Spleen (tissue), 7 donors: ENCODE results near the gene SMAD6.

Experiments used
- POLR2A ChIP-seq, 3 donors: fragments of 450-650 bp; IDR thresholded peaks; one replicate each; pipeline ENCODE4 v1.5.1; 2017; ENCODE audit warnings: antibody characterized with exemption in 3 of 3, mild to moderate bottlenecking in 1 of 3
- TF ChIP-seq, protein P1 (sequence below), 11 experiments: fragments of 200-600 bp in 7 of 11; fragments of 450-650 bp in 4 of 11; sonication (generic) in 4 of 11; IDR thresholded peaks in 8 of 11; conservative IDR thresholded peaks in 3 of 11; 1 replicate in 7 of 11; 2 replicates in 4 of 11; pipeline versions ENCODE4 v1.4.0 to v1.8.0; 2016 to 2021; ENCODE audit warnings: antibody characterized with exemption in 11 of 11, inconsistent platforms in 4 of 11, mild to moderate bottlenecking in 1 of 11
- donor health status: DM: no; HTN: no; CAD: no; lungs with moderate emphysema.
- donor health status: DM: no; HTN: no; CAD: no.
- donor health status: DM: no; HTN: no; CAD: no.

DNA sequence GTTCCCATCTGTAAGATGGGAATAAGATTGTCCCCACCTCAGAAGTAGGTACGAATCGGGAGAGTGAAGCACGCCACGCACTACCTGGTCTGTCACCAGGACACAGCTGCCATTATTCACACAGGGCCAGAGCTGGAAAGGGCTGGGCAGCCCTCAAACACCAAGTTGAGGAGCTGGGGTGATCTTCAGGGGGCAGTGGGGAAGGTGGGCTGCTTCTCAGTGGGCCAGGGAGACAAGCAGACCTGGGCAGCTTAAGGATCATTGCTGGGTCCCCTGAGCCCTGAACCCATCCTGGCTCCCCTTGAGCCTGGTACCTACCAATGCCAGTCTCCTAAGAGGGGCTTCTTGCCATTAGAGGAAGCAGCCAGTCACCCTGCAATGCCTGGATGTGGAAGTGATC lies 82.1 kb downstream of the SMAD6 start:
- TF ChIP-seq POLR2A (IDR thresholded peaks at IDR 0.05), result no peak
- TF ChIP-seq, protein P1, sequence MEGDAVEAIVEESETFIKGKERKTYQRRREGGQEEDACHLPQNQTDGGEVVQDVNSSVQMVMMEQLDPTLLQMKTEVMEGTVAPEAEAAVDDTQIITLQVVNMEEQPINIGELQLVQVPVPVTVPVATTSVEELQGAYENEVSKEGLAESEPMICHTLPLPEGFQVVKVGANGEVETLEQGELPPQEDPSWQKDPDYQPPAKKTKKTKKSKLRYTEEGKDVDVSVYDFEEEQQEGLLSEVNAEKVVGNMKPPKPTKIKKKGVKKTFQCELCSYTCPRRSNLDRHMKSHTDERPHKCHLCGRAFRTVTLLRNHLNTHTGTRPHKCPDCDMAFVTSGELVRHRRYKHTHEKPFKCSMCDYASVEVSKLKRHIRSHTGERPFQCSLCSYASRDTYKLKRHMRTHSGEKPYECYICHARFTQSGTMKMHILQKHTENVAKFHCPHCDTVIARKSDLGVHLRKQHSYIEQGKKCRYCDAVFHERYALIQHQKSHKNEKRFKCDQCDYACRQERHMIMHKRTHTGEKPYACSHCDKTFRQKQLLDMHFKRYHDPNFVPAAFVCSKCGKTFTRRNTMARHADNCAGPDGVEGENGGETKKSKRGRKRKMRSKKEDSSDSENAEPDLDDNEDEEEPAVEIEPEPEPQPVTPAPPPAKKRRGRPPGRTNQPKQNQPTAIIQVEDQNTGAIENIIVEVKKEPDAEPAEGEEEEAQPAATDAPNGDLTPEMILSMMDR (IDR thresholded peaks at IDR 0.05 in 8 of 11, conservative IDR thresholded peaks at IDR 0.05 in 3 of 11), result no peak
